Kidney capillary endothelial cell (primary cell): ENCODE data around the gene RAI14.
A peak's percentile ranks its signal among the peaks of the same experiment; 100 is the strongest.
"Not testable (repeated sequence)": the region's sequence is repeated elsewhere in the genome, so short reads cannot be mapped to it uniquely, and the experiment has no call there.

Experiments
- DNase-seq: peaks from one replicate; pipeline ENCODE4 v3.0.0-alpha.2; 2018; ENCODE audit warnings: low spot score

The RAI14 gene

GRCh38 chr5:34770486-34770885 lies 114.4 kb downstream of the RAI14 start:
- no peak for DNase-seq

- no peak for DNase-seq
Measured at GRCh38 chr5:34771076-34771475, 114.9 kb downstream of the RAI14 start.

GRCh38 chr5:34772267-34773098 lies 116.4 kb downstream of the RAI14 start:
- DNase-seq, result no peak

- DNase-seq, result no peak
Measured at GRCh38 chr5:34774139-34774538, 118.0 kb downstream of the RAI14 start.

- not testable (repeated sequence) for DNase-seq
Measured at GRCh38 chr5:34774678-34775077, 118.5 kb downstream of the RAI14 start.

GRCh38 chr5:34775886-34776285 lies 119.8 kb downstream of the RAI14 start:
- no peak for DNase-seq

GRCh38 chr5:34778091-34778850 lies 122.1 kb downstream of the RAI14 start:
- no peak for DNase-seq

- DNase-seq, result not testable (repeated sequence)
Measured at GRCh38 chr5:34783892-34784291, 127.8 kb downstream of the RAI14 start.

GRCh38 chr5:34787035-34787434 lies 130.9 kb downstream of the RAI14 start:
- DNase-seq, result no peak

- DNase-seq, result peak; percentile 89
Measured at GRCh38 chr5:34789021-34789531, 132.9 kb downstream of the RAI14 start.

GRCh38 chr5:34789639-34790038 lies 133.5 kb downstream of the RAI14 start:
- DNase-seq, result no peak

- DNase-seq, result no peak
Measured at GRCh38 chr5:34790069-34790468, 133.9 kb downstream of the RAI14 start.

GRCh38 chr5:34791761-34792244 lies 135.7 kb downstream of the RAI14 start:
- DNase-seq, result peak; percentile 41

- DNase-seq, result no peak
Measured at GRCh38 chr5:34802834-34803563, 146.9 kb downstream of the RAI14 start.

GRCh38 chr5:34803974-34804732 lies 148.0 kb downstream of the RAI14 start:
- no peak for DNase-seq

- DNase-seq, result no peak
Measured at GRCh38 chr5:34804913-34805312, 148.8 kb downstream of the RAI14 start.

- no peak for DNase-seq
Measured at GRCh38 chr5:34806532-34806931, 150.4 kb downstream of the RAI14 start.

GRCh38 chr5:34811706-34812105 lies 155.6 kb downstream of the RAI14 start:
- no peak for DNase-seq

- no peak for DNase-seq
Measured at GRCh38 chr5:34813509-34813908, 157.4 kb downstream of the RAI14 start.

GRCh38 chr5:34817558-34818351 lies 161.6 kb downstream of the RAI14 start:
- DNase-seq, result no peak

GRCh38 chr5:34818717-34819116 lies 162.6 kb downstream of the RAI14 start:
- DNase-seq, result no peak
